ENCODE measurements around the gene LEKR1.

GRCh38 chr3:156826144-156826895, at the start of gene LEKR1:
- TF ChIP-seq CTCF (IDR thresholded peaks at IDR 0.05; ENCODE audit: low read depth, low read length) (no peak), EZH2phosphoT487 (IDR thresholded peaks at IDR 0.05; ENCODE audit: low read depth) (no peak)

All from OCI-LY3 (cell line).